Daoy (cell line): Measurements from ENCODE around the gene TNFSF8. TPM values are rescaled to one million over a fixed set of nuclear protein-coding genes. Genes with fewer than 3 reads are reported as not detected.

Experiments used
- DNase-seq: peaks from one replicate; pipeline ENCODE4 v3.0.0-alpha.2; 2015; ENCODE audit warnings: low read depth
- total RNA-seq: library from RNA; depleted of rRNA; stranded (reverse); fragments of >200 nt; shearing (Covaris generic); gene quantifications from 2 replicates; pipeline ENCODE4 v1.2.3, GENCODE V29; 2014; rRNA removed

The TNFSF8 gene, protein sequence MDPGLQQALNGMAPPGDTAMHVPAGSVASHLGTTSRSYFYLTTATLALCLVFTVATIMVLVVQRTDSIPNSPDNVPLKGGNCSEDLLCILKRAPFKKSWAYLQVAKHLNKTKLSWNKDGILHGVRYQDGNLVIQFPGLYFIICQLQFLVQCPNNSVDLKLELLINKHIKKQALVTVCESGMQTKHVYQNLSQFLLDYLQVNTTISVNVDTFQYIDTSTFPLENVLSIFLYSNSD
- not detected in 2 replicates for total RNA-seq

DNA sequence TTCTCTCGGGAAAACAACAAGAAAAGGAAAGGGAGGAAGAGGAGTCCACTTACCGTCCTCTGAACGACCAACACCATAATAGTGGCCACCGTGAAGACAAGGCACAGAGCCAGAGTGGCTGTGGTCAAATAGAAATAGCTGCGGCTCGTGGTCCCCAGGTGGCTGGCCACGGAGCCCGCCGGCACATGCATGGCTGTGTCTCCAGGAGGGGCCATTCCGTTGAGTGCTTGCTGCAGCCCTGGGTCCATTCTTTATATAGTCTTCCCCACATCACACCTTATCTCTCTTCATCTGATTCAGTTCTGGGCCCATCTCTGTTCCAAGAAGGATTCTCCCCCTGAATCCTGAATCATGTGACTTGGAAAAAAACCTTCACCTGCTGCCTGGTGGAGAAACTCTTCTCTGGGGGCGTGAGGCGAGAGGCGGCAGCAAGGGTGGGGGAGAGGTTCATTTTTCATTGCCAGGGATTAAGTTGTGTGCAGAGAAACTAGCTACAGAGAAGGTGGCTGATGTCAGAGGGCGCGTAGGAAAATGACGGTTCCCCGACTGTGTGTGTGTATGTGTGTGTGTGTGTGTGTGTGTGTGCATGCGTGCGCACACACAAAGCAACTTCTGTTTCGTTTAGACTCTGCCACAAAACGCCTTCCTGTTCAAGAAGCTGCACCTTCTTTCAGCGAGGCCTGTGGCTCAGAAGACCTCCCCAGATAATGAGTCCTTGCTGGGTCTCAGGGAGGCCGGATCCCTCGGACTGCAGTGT lies at the start of gene TNFSF8:
TNFSF8 (minus strand) TSS at position 536 of the 757 bp plus-strand sequence; CDS start at position 248, 288 bp downstream.
- no peak for DNase-seq

DNA sequence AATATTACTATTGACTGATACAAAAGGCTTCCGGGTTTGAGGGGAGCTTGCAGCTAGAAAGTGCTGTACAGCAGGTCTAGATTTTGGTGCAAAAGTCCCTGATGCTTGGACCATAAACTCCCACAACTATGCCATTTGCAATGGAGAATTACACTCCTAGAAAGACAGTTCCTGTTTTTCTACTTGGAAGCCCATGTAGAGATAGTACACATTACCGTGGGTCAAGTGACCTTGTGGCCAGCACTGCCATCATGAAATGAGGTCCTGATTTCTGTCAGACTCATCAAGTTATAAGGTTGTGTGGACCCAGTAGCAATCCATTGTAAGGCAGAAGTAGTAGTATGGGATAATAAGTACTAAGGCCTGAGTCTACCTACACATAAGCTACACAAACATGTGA lies 42.8 kb upstream of the TNFSF8 start:
- no peak for DNase-seq

DNA sequence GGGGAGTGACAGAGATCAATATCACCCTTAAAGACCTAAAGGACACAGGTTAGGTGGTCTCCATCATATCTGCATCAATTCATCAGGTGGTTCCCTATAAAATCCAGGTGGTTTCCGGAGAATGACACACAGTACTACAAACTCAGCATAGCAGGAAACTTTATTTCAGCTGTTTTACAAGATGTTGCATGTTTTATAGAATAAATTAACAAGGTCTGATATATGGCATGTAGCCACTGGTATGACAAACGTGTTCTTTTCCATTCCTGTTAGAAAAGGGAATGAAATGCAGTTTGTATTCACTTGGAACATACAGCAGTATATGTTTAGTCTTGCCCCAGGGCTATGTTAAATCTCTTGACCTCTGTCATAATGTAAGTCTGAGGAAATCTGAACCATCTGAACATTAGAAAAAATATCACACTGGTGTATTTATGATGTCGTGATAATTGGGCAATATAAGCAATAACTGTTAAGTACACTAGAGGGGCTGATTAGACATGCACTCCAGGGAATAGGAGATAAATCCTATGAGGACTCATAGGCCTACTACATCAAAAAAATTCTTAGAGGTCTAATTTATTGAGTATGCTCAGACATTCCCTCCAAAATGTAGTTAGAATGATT lies 42.2 kb upstream of the TNFSF8 start:
- DNase-seq: no peak

DNA sequence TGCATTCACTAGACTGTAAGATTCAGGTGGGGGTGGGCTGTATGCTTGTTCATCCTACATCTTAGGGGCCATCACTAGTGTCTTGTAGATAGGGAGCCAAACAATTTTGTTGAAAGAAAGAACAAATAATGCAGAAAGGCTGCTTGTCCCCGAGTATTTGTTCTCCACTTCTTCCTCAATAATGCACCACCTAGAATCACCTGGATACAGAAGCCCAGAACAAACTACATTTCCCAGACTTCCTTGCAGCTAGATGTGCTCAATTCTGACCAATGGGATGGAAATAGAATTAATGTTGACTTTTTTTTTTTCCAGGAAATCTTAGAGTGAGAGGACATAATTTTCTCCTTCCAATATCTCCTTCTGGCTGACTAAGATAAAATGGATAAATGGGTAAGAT lies 38.9 kb upstream of the TNFSF8 start:
- no peak for DNase-seq

DNA sequence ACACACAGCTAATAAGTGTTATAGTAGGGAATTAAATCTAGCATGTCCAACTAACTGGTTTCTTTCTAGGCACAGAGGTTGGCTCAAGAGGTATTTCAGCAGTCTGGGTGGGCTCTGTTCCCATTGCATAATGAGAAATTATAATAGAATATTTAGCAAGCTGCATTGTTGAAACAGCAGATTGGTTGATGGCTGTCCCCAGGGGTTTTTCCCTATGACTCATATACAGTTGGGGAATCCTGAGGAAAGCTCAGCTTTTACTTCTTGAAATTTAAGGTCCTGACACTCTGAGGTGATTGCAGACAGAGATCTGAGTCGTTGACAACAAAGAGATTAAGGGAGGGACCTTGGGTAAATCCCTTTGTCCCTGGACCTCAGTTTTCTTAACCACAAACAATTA lies 38.3 kb upstream of the TNFSF8 start:
- DNase-seq: peak; percentile 60

DNA sequence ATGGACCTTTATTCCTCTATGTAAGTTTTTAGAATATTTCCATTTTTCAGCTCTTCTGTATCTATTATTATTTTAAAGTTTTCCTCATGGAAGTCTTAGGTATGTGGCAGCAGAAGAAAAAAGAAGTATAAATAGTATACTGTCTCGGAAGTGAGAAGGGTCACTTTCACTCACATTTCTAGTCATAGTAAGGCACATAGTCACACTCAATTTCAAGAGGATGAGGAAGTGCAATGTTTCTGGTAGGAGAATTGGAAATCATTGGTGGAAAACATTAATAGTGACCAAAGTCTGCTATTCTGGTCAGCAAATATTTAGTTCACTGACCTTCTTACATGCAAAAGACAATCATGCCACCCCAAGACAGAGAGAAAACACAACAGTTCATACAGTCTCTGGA lies 35.2 kb upstream of the TNFSF8 start:
- no peak for DNase-seq

DNA sequence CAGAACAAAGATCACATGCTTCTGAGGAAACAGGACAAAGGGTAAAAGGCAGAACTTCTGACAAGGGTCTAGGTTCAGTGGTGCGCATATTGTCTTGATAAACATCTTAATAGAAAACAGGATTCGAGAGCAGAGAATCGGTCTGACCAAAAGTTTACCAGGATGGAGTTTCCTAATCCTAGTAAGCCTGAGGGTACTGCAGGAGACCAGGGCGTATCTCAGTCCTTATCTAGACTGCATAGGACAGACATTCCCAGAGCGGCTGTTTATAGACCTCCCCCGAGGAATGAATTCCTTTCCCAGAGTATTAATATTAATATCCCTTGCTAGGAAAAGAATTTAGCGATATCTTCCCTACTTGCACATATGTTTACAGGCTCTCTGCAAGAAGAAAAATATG lies 32.4 kb upstream of the TNFSF8 start:
- DNase-seq: no peak

DNA sequence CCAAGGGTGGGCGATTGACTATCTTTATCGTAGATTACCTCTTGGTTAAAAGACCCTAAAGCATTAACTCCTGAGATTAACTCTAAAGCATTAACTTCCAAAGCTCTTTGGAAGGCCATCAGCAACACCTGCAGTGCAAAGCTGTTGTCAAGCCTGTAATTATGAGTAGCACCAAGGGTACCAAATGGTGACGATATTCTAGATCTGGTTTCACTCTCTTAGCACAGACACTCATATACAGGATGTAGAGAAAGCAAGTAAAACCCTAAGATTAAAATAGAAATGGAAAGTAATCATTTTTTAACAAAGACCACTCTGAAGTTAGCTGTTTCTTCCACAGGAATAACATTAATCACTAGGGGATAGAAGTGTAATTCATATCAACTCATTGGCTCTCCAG lies 29.9 kb upstream of the TNFSF8 start:
- DNase-seq: no peak

DNA sequence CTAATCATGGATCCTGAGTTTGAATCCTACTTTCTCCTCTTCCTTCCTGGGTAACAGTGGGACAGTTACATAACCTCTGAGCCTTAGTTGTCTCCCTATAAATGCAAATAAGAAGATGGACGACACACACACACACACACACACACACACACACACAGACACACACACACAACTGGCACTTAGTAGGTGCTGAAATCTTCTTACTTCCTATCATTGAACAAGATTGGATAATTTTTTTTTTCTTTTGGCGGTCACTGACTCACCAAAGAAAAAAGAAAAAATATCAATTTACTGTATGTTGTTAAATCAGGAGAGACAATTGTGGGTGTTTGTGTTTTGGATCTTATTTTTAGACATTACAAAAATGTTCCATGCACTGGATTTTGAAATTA lies 28.4 kb upstream of the TNFSF8 start:
- DNase-seq: no peak

DNA sequence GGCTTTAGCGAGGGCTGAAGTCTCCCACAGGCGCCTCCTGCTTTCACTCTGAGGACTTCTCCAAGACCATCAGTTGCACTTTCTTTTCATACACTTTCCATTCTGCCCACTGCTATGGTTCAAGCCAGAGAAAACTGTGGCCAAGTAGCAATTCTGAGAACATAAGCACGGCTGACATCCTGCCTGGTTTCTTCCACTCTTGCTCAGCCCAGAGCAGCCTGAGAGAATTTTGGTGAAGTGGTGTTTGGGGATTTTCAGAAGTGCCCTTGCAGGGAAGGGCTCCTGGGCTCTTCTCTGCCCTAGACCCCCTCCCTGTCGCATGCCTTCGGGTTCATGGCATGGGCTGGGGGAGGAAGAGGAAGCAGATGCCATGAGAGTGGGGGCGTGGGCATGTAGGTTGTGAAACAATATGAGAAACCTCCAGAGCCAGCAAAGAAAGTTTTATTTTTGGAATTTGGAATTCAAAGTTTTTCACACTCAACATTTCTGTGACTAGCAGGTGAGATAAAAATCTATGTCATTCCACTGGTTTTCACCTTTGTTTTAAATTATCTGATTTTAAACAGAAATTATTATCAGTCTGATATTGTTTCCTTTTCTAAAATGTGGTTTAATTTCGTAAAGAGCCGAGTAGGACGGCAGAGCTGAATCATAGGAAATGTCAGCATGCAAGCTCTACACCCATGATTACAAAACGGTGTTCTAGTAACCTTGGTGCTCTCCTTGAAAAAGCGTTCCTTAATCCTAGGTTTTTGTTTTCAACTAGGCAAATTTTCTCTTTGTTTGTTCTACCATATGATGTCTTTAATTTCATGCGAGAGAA lies 27.8 kb upstream of the TNFSF8 start:
- no peak for DNase-seq

DNA sequence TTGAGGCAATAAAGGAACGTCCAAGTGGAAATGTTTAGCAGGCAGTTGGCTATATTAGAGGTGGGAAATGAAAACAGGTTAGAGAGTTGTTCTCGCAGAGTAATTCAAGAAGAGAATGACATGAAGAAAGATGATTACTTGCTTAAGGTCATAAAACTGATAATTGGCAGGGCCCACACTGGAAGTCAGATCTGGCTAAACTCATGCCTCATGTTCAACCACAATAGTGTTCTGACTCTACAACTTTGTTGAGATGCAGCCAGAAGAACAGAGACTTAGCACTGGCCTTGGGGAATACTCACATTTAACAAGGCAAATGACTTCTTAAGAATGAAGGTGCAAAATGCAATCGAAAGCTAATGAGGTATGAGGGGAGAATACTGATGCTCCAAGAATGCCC lies 27.2 kb upstream of the TNFSF8 start:
- no peak for DNase-seq

DNA sequence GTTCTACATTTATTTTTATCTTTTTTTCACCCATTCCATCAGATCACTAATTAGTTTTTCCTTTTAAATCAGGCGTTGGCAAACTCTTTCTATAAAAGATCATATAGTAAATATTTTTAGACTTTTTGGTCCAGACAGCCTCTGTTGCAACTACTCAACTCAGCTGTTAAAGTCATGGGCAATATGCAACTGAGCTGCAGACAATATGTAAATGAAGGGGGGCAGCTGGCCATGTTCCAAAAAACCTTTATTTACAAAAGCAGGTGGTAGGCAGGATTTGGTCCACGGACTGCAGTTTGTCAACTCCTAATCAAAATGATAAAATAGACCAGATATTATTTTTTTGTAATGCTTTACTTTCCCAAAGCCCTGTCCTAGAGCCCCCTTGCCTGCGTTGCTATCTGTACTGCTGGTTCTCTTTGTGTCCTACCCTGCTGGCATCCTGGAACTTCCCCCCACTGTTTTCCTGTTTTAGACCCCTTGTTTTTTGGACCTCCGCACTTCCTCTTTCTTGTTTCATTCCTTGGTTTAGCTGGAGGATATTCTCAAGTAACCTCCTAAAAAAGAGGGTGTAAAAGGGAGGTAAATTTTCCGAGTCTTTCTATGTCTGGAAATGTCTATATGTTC lies 24.7 kb upstream of the TNFSF8 start:
- DNase-seq: no peak

DNA sequence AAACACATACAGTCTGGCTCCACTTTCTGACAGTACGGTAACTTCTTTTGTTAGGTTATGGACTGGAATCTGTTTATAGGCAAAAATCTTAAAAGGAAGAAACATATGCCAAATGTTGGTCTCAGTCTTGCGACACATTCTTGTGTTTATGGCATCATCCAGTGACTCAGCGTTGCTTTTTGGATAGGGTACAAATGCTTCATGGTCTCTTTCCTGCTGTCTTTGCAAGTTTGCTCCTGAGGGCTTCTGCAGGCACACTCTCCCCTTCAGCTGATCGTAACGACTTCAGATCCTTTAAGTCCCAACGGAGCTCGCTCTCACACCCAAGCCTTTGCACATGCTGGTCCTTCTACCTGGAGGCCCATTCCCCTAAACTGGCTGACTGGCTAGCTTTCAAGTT lies 23.6 kb upstream of the TNFSF8 start:
- peak; percentile 73 for DNase-seq

DNA sequence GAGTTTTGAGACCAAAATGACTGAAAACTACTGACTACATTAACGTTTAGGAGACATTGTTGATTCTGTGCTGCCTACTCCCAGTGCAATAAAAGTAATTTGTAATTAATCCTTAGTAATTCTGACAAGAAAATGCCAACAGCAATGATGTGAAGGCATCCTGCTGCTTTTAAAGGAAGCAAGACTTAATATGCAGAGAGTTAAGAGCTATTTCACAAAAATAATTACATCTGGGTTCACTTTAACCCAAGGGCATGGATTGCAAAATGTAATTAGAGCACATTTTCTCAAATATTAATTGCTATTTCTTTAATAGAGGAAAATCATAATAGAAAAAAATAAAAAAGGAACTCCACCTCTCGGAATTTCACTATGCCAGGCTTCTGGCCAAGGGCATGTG lies 22.7 kb upstream of the TNFSF8 start:
- no peak for DNase-seq

DNA sequence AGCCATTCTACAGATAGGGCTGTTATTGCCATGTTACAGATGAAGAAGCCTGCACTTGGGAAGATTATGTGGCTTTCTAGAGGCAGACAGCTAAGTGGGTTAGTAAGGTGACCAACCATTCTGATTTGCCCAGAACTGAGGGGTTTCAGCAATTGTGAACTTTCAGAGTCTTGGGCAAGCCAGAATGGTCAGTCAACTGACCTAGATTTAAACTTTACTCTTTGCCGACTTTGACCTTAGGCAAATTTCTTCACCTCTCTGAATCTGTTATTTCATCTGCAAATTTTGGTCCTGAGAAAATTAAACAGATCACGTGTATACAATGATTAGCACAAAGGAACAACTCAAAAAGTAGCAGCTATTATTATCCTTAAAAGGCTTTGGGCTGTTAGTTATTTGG lies 20.4 kb upstream of the TNFSF8 start:
- DNase-seq: no peak

DNA sequence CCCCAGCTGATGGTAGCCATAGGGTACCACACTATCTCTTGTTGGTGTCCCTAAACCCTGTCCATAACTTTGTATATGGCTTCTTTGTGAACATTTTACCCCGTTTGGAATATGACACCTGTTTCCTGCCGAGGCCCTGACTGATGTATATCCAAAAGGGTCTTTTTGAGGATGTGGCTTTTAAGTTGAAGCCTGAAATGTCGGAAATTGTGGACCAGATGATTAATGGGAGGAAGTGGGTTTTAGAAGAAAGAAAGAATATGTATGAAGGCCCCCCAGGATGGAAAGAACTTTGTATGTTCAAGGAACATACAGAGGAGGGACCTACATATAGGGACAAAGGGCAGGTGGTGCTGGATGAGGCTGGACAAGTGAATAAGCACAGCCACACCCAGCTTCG lies 16.7 kb upstream of the TNFSF8 start:
- no peak for DNase-seq

DNA sequence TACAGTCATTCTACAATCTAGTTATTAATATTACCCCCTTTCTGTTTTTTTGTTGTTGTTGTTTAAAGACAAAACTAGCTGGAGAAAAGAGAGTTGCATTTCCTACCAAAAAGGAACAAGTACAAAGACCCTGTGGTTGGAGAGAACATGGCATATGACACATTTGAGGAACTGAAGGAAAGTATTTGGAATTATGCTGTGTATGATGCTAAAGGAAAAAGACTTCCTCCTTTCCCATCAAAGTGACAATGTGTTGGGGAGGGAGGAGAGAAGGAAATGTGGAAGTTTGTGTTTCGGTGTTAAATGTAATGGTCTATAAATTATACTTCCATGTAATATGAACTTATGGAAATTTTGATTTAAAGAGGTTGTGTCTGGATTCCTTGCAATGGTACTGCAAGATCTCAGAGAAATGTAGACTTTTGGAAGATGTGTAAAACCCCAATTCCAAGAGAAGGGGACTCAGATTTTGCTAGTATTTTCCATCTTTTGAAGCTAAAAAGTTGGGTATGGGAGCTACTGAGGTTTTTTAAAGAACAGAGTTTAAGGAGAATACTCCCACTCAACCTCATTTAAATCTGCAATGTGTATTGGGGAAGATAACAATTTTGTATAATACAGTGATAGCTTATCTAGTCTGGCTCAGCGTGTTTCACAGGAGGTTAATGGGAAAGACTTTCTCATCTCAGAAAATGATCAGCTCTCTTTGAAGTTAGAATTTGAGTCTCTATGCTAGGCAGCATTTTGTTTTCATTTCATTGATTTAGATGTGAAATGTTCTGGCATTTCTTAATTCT lies 15.4 kb upstream of the TNFSF8 start:
- no peak for DNase-seq

DNA sequence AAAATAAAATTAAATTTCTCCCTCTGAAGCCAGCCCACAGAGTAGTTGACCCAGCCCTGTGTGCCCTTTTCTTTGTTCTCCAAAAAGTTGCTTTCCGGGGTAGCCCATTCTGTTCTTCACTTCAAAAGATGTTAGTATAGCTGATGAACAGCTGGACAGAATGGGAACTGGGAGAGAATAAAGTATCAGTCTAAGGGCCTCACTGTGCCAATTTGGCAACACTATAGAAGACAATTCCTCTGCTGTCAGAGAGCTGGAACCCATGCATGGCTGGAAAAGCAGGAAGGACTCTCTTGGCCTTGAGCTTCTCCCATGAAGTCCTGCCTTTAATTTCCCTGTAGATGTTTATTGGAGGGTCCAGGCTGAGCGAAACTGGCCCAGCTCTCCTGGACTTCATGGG lies 11.0 kb upstream of the TNFSF8 start:
- DNase-seq: no peak

DNA sequence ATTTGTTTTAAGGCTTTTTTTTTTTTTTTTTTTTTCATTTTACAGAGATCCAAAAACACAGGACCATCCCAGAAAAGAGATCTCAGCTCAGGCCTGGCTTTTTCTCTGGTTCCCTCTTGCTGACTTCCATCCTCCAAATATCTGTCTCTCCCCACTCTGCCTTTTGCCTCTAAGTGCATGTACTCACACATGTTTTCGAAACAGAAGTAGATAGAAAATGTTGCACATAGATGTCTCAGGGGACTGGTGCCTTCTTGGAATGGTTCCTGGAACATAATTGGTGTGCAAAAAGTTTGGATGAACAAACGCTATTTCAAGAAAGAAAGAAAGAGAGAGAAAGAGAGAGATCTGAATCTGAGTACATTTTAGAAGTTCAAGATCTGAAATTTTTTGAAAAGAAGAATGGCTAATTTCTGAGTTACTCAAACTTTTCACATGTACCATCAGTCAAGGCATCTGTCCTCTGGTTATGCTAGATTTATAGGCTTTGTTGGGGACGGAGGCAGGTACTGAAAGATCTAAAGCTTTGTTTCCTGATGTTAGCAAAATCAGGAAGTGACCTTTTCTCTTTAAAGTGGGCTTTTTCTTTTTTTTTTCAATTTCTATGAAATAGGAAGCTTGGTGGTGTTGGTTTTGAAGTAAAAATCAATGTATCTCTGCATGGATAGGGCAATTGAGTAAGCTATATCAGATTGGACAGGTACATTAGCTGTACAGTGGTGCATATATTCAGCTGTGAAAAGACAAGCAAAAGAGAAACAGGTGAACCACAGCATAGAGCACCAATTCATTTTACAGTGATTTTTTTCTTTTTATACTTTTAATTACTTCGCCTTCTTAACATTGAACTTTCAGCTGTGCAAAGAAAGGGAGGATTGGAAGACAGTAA lies 8.5 kb upstream of the TNFSF8 start:
- no peak for DNase-seq

DNA sequence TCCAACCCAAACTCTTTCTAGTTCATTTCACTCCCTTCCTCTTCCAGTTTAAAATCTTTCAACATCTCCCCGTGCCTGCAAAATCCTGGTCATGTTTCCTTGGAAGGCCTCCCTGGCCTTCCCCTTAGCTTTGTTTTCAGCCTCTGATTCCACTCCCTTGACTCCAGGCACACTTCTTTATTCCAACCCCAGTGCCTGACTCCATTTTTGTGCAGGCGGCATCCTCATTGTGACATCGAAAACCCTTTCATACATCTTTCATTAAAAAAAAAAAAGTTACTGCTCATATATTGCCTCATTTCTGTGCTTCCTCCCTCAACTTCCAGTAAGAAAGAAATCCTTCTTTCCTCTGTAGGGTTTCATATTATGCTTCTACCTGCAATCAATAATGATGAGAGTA lies 7.1 kb upstream of the TNFSF8 start:
- DNase-seq: no peak
